Measurements from ENCODE around the gene MLLT3.

The MLLT3 gene

GRCh38 chr9:20646656-20647055 is 24.4 kb upstream of the MLLT3 start:
- no peak overlapping the region for H3K4me3 ChIP-seq (ENCODE audit: low read length)
- TF ChIP-seq, protein P1, sequence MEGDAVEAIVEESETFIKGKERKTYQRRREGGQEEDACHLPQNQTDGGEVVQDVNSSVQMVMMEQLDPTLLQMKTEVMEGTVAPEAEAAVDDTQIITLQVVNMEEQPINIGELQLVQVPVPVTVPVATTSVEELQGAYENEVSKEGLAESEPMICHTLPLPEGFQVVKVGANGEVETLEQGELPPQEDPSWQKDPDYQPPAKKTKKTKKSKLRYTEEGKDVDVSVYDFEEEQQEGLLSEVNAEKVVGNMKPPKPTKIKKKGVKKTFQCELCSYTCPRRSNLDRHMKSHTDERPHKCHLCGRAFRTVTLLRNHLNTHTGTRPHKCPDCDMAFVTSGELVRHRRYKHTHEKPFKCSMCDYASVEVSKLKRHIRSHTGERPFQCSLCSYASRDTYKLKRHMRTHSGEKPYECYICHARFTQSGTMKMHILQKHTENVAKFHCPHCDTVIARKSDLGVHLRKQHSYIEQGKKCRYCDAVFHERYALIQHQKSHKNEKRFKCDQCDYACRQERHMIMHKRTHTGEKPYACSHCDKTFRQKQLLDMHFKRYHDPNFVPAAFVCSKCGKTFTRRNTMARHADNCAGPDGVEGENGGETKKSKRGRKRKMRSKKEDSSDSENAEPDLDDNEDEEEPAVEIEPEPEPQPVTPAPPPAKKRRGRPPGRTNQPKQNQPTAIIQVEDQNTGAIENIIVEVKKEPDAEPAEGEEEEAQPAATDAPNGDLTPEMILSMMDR (conservative IDR thresholded peaks at IDR 0.05; ENCODE audit: low read length) = no peak
- no peak for DNase-seq (ENCODE audit: low read depth)

GRCh38 chr9:20643660-20644059 is 21.4 kb upstream of the MLLT3 start:
- no peak for DNase-seq (ENCODE audit: low read depth)
- TF ChIP-seq, protein P1 (conservative IDR thresholded peaks at IDR 0.05; ENCODE audit: low read length) = no peak
- H3K4me3 ChIP-seq (ENCODE audit: low read length) = no peak overlapping the region

GRCh38 chr9:20642045-20642444 is 19.7 kb upstream of the MLLT3 start:
- no peak overlapping the region for H3K4me3 ChIP-seq (ENCODE audit: low read length)
- no peak for DNase-seq (ENCODE audit: low read depth)
- TF ChIP-seq, protein P1 (conservative IDR thresholded peaks at IDR 0.05; ENCODE audit: low read length) = no peak

DNA sequence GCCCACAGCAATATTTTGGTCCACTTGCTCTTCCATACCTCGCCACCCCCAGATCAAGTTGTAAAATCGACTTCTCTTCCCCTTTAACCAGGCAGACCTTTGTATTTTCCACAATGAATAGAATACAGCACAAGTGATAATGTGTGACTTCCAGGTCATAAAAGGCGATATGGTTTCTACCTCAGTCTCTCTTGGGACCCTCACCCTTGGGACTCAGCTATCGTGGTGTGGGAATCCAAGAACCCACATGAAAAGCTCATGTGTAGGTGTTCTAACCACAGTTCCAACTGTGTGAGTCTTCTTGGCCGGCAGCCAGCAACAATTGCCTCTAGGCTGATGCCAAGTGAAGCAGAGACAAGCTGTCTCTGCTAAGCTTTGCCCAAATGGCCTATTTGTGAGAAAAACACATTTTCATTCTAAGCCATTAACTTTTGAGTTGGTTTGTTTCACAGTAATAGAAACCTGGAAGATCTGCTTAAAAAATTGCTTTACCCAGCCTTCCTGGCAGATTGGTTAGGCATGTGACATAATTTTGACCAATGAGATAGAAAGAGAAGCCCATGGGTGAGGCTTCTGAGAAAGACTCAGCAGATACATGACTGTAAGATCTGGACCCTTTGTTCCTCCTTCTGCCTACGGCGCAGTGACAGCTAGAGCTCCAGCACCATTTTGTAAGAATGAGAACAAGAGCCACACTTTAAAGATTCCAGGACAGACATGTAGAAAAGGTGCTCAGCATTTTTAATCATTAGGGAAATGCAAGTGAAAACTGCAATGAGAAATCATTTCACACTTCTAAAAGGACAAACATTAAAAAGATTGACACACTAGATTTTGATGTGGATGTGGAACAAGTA is 18.3 kb upstream of the MLLT3 start:
- H3K4me3 ChIP-seq (ENCODE audit: low read length) = no peak overlapping the region
- TF ChIP-seq, protein P1 (conservative IDR thresholded peaks at IDR 0.05; ENCODE audit: low read length) = no peak
- DNase-seq (ENCODE audit: low read depth) = no peak

DNA sequence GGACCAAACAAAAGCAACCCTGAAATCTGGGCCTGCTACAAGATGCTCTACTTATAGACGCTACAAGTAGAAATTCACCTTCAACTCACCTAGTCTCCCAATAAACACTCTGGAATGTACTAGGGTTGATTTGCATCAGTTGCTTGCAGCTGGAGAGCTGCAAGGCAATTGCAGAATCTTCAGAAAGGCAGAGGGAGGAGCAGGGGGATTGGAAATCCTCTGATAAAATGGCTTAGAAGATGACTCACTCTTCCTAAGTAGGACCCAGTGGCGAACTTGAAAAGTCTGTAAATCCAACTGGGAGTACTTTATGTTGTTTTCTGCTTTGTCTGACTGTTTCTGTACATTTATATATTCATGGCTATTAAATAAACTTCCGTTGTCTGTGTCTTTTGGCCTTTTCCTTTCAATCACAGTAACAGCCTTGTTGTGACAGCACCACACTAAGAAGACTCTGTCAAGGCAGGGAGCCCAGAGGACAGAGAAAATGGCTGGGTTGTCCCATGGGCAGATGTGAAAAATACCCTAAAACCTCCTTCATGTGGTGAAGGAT is 14.7 kb upstream of the MLLT3 start:
- TF ChIP-seq, protein P1 (conservative IDR thresholded peaks at IDR 0.05; ENCODE audit: low read length) = no peak
- H3K4me3 ChIP-seq (ENCODE audit: low read length) = no peak overlapping the region
- DNase-seq (ENCODE audit: low read depth) = no peak

- TF ChIP-seq, protein P1 (conservative IDR thresholded peaks at IDR 0.05; ENCODE audit: low read length) = no peak
- no peak overlapping the region for H3K4me3 ChIP-seq (ENCODE audit: low read length)
- no peak for DNase-seq (ENCODE audit: low read depth)
These were observed 12.6 kb upstream of the MLLT3 start for GRCh38 chr9:20634895-20635294.

DNA sequence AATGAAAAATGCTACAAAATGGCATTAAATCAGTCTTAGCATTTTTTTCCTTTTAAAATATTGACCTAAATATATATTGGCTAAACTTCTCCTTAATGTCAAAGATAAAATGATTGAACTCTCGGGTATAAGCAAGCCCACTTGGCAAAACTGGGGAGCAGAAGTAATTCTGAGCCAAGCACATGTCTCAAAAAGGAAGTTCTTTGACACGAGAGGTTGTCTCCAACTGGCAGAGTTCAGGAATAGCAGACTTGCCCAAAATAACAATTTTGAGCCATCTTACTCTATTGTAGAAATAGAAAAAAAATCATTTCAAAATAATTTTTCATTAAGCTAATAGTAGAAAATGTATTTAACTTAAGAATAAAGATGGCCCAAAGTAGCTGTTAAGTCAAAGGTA is 10.4 kb upstream of the MLLT3 start:
- TF ChIP-seq, protein P1 (conservative IDR thresholded peaks at IDR 0.05; ENCODE audit: low read length) = no peak
- no peak overlapping the region for H3K4me3 ChIP-seq (ENCODE audit: low read length)
- DNase-seq (ENCODE audit: low read depth) = no peak
